Hindlimb muscle (tissue), 1 donor: Measurements from ENCODE around the gene ANP32E. TPM values are rescaled to one million over a fixed set of nuclear protein-coding genes. Genes with fewer than 3 reads are reported as not detected.

Source experiments
- DNase-seq: peaks from one replicate; pipeline ENCODE4 v3.0.0-alpha.2; 2013
- polyA plus RNA-seq: library from polyadenylated mRNA; unstranded; fragments of 120-200 nt; gene quantifications from one replicate; pipeline ENCODE4 v1.2.1, GENCODE V29; 2013; ENCODE audit not compliant: insufficient read length

The ANP32E gene
- polyA plus RNA-seq, result 35.2 TPM

GRCh38 chr1:150235852-150236613 lies at the start of gene ANP32E:
ANP32E (minus strand) TSS chr1:150236112; CDS start chr1:150235786, 326 bp downstream.
- DNase-seq, result peak; percentile 98

GRCh38 chr1:150283260-150283659 lies 47.3 kb upstream of the ANP32E start:
- no peak for DNase-seq

- no peak for DNase-seq
Observed at GRCh38 chr1:150282558-150282958, 46.6 kb upstream of the ANP32E start.

- DNase-seq, result peak; percentile 95
Observed at GRCh38 chr1:150281758-150282557, 46.0 kb upstream of the ANP32E start, which contains the start of gene CIART. CIART (plus strand) TSS chr1:150282554; CDS start chr1:150283268, 714 bp downstream.

- peak; percentile 59 for DNase-seq
Observed at GRCh38 chr1:150281221-150281757, 45.4 kb upstream of the ANP32E start.

- no peak for DNase-seq
Observed at GRCh38 chr1:150280138-150280707, 44.3 kb upstream of the ANP32E start.

GRCh38 chr1:150273311-150273710 lies 37.4 kb upstream of the ANP32E start:
- DNase-seq, result no peak

GRCh38 chr1:150271291-150271959 lies 35.5 kb upstream of the ANP32E start:
- no peak for DNase-seq

- no peak for DNase-seq
Observed at GRCh38 chr1:150269451-150269850, 33.5 kb upstream of the ANP32E start.

GRCh38 chr1:150268705-150269403 lies 32.9 kb upstream of the ANP32E start, which contains the start of gene APH1A:
APH1A (minus strand) TSS chr1:150269016; CDS start chr1:150268810, 206 bp downstream.
- DNase-seq, result peak; percentile 96

GRCh38 chr1:150268340-150268704 lies 32.4 kb upstream of the ANP32E start:
- DNase-seq, result peak; percentile 45

- no peak for DNase-seq
Observed at GRCh38 chr1:150267896-150268295, 32.0 kb upstream of the ANP32E start.

- DNase-seq, result no peak
Observed at GRCh38 chr1:150263549-150263948, 27.6 kb upstream of the ANP32E start.

- DNase-seq, result no peak
Observed at GRCh38 chr1:150262388-150263320, 26.7 kb upstream of the ANP32E start.

- no peak for DNase-seq
Observed at GRCh38 chr1:150261367-150261766, 25.5 kb upstream of the ANP32E start.

GRCh38 chr1:150259758-150260669 lies 24.1 kb upstream of the ANP32E start:
- DNase-seq, result no peak

- DNase-seq, result no peak
Observed at GRCh38 chr1:150259217-150259616, 23.3 kb upstream of the ANP32E start.

- DNase-seq, result no peak
Observed at GRCh38 chr1:150257624-150258585, 22.0 kb upstream of the ANP32E start, which contains the start of gene CA14. CA14 (plus strand) TSS chr1:150257774; CDS start chr1:150258129, 355 bp downstream.
